B cell (primary cell): ENCODE measurements around the gene DDAH1. TPM values are rescaled to one million over a fixed set of nuclear protein-coding genes. Genes with fewer than 3 reads are reported as not detected.

Source experiments
- ATAC-seq: fragments of 200-7000 bp; cut with Tn5 transposase; one replicate; pipeline ENCODE4 v1.10.0; 2021; ENCODE audit warnings: low read depth, mild to moderate bottlenecking, moderate number of reproducible peaks, moderate library complexity
- CTCF ChIA-PET: fragments of 350-600 bp; sonication (Branson Sonifier 250); formaldehyde crosslinking; loops from one replicate; lab custom pipeline; 2021; ENCODE audit warnings: antibody characterized with exemption, inconsistent platforms; lab: Charles Lee
- POLR2A ChIA-PET: fragments of 350-600 bp; sonication (Branson Sonifier 250); formaldehyde crosslinking; loops from one replicate; lab custom pipeline; 2021; ENCODE audit warnings: antibody characterized with exemption; lab: Charles Lee
- DNase-seq: peaks from one replicate; pipeline ENCODE4 v3.0.0; 2013
- H2AFZ ChIP-seq: 2 replicates; pipeline ENCODE4 v1.6.1; 2012; ENCODE audit warnings: mild to moderate bottlenecking, low read depth, low read length; ENCODE audit not compliant: insufficient read depth, poor library complexity, severe bottlenecking
- H3K27ac ChIP-seq, 2 donors: 1 replicate in 1 of 2; 2 replicates in 1 of 2; pipeline ENCODE4 v1.5.1; 2012 to 2013; ENCODE audit warnings: low read length in 2 of 2, mild to moderate bottlenecking in 2 of 2, moderate library complexity in 1 of 2
- H3K27me3 ChIP-seq, 4 experiments: fragments of 200-600 bp in 1 of 4; sonication (generic) in 1 of 4; replicated peaks in 1 of 4; 1 replicate in 2 of 4; 2 replicates in 2 of 4; pipeline versions ENCODE4 v1.6.1 to v1.7.0; 2013 to 2016; ENCODE audit warnings: low read length in 3 of 4, mild to moderate bottlenecking in 2 of 4, mixed read lengths in 1 of 4, moderate library complexity in 1 of 4; ENCODE audit not compliant: insufficient read depth in 4 of 4, control insufficient read depth in 3 of 4; ENCODE audit errors: control extremely low read depth in 1 of 4
- H3K36me3 ChIP-seq, 2 experiments: replicated peaks in 1 of 2; 1 replicate in 1 of 2; 2 replicates in 1 of 2; pipeline versions ENCODE4 v1.6.1 to v1.7.1; 2013; ENCODE audit warnings: low read length in 1 of 2; ENCODE audit not compliant: insufficient read depth in 2 of 2, control insufficient read depth in 1 of 2; ENCODE audit errors: control extremely low read depth in 1 of 2, extremely low read depth in 1 of 2
- H3K4me1 ChIP-seq, 2 donors: fragments of 200-600 bp in 1 of 2; sonication (generic) in 1 of 2; 1 replicate in 1 of 2; 2 replicates in 1 of 2; pipeline versions ENCODE4 v1.5.1 to v1.6.1; 2013 to 2017; ENCODE audit warnings: low read length in 2 of 2; ENCODE audit not compliant: control insufficient read depth in 2 of 2, insufficient read depth in 2 of 2
- H3K4me2 ChIP-seq: replicated peaks from 2 replicates; pipeline ENCODE3; 2012; ENCODE audit warnings: mild to moderate bottlenecking, low read depth, low read length; ENCODE audit not compliant: poor library complexity, severe bottlenecking
- H3K4me3 ChIP-seq, 5 experiments: fragments of 200-600 bp in 1 of 5; sonication (generic) in 1 of 5; 1 replicate in 3 of 5; 2 replicates in 2 of 5; pipeline versions ENCODE4 v1.5.1 to v1.7.0; 2011 to 2016; ENCODE audit warnings: low read length in 4 of 5, mild to moderate bottlenecking in 4 of 5, low read depth in 2 of 5, control low read depth in 1 of 5, moderate library complexity in 1 of 5; ENCODE audit not compliant: insufficient read depth in 1 of 5; ENCODE audit errors: control extremely low read depth in 1 of 5, extremely low read depth in 1 of 5
- H3K79me2 ChIP-seq: fragments of 200-600 bp; sonication (generic); one replicate; pipeline ENCODE4 v1.6.0; 2016; ENCODE audit warnings: low read length; ENCODE audit not compliant: control insufficient read depth, insufficient read depth
- H3K9ac ChIP-seq: fragments of 200-600 bp; sonication (generic); 2 replicates; pipeline ENCODE4 v1.6.1; 2017; ENCODE audit warnings: mild to moderate bottlenecking, low read length, moderate library complexity
- H3K9me3 ChIP-seq, 3 donors: one replicate each; pipeline versions ENCODE4 v1.6.1 to v1.7.1; 2013; ENCODE audit warnings: low read length in 2 of 3; ENCODE audit not compliant: control insufficient read depth in 2 of 3, insufficient read depth in 1 of 3; ENCODE audit errors: control extremely low read depth in 1 of 3
- H4K20me1 ChIP-seq: 2 replicates; pipeline ENCODE4 v1.6.0; 2012; ENCODE audit warnings: mild to moderate bottlenecking, low read length; ENCODE audit not compliant: insufficient read depth, control insufficient read depth, poor library complexity, severe bottlenecking
- H3K27ac Mint-ChIP-seq: one replicate; pipeline ENCODE4 v1.8.0; 2021; ENCODE audit warnings: mixed read lengths
- H3K27me3 Mint-ChIP-seq: one replicate; pipeline ENCODE4 v1.8.0; 2021; ENCODE audit warnings: mixed read lengths
- H3K4me1 Mint-ChIP-seq: one replicate; pipeline ENCODE4 v1.8.0; 2021; ENCODE audit warnings: mixed read lengths
- H3K4me3 Mint-ChIP-seq: one replicate; pipeline ENCODE4 v1.8.0; 2021; ENCODE audit warnings: mixed read lengths
- H3K9me3 Mint-ChIP-seq: one replicate; pipeline ENCODE4 v1.8.0; 2022; ENCODE audit warnings: mixed read lengths; ENCODE audit not compliant: insufficient read depth
- EZH2 ChIP-seq: IDR thresholded peaks from 2 replicates; pipeline ENCODE4 v1.6.1; 2012; ENCODE audit warnings: borderline replicate concordance, low read depth, mild to moderate bottlenecking, moderate library complexity, low read length; ENCODE audit not compliant: insufficient read depth, poor library complexity, severe bottlenecking
- WGBS: methylation state at CpG from one replicate; pipeline ENCODE4 v1.1.5; 2013; ENCODE audit warnings: missing lambda C conversion rate; ENCODE audit not compliant: insufficient coverage; 5-methylcytosine and 5-hydroxymethylcytosine counted together
- intact Hi-C: fragments of 100-400 bp; cut with micrococcal nuclease; formaldehyde crosslinking; loops from one replicate; pipeline ENCODE4 v1.10.0; 2022
- polyA plus RNA-seq: library from polyadenylated mRNA; depleted of rRNA; stranded (reverse); fragments of >200 nt; gene quantifications from 2 replicates; pipeline ENCODE4 v1.2.3, GENCODE V29; 2012
- total RNA-seq, 2 donors: library from RNA; stranded (reverse); fragments of 120-200 nt in 1 of 2; gene quantifications; 1 replicate in 1 of 2; 2 replicates in 1 of 2; pipeline versions ENCODE4 v1.2.3 to v1.2.4, GENCODE V29; 2013 to 2022
- TF ChIP-seq, protein P1 (sequence below): fragments of 200-600 bp; IDR thresholded peaks from one replicate; pipeline ENCODE4 v1.8.0; 2022; ENCODE audit warnings: antibody characterized with exemption, mild to moderate bottlenecking

Gene DDAH1
- total and polyA plus RNA-seq, 2 donors (not counting 1 experiment from before 2014, with no cell fraction given) = 0.04 TPM; not detected in 1

DNA sequence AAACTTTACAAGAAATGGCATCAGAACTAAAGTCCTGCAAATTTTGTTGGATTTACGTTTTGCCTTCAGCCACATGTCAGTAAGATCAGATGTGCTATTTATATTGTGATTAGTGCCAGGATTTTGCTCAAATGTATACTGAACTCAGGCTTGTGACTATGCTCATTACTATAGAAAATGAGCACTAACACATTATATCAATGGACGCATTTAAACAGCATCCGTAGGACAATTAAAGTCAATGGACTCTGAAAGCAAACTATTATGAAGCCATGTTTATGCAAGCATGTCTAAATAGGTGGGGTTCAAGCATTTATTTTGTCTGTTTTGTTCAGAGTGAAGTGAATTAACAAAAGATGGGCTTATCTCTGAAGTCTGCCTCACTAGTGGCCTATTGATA is 20.6 kb upstream of the DDAH1 start:
- Histone ChIP-seq H3K4me3 (no peak overlapping the region), H3K4me2 (no peak overlapping the region), H3K27ac (no peak overlapping the region), H3K4me1 (no peaks in the 10 kb centered on the region), H2AFZ (no peak overlapping the region), H3K79me2 (no peaks in the 10 kb centered on the region), H4K20me1 (no peaks in the 10 kb centered on the region), H3K27me3 (peaks cover 0 to 5% (median 0%) of the 10 kb centered on the region in 4 experiments), H3K36me3 (no peaks in the 10 kb centered on the region), H3K9me3 (no peaks in the 10 kb centered on the region), H3K9ac (no peak overlapping the region)
- Mint-ChIP-seq H3K27me3 (peaks cover 31% of the 10 kb centered on the region), H3K4me1 (no peaks in the 10 kb centered on the region), H3K4me3 (no peak overlapping the region), H3K27ac (no peak overlapping the region), H3K9me3 (no peaks in the 10 kb centered on the region)
- WGBS = no CpG with 5 or more reads among the region's 3 CpGs
- DNase-seq = no peak
- no peak for TF ChIP-seq EZH2
- TF ChIP-seq, protein P1, sequence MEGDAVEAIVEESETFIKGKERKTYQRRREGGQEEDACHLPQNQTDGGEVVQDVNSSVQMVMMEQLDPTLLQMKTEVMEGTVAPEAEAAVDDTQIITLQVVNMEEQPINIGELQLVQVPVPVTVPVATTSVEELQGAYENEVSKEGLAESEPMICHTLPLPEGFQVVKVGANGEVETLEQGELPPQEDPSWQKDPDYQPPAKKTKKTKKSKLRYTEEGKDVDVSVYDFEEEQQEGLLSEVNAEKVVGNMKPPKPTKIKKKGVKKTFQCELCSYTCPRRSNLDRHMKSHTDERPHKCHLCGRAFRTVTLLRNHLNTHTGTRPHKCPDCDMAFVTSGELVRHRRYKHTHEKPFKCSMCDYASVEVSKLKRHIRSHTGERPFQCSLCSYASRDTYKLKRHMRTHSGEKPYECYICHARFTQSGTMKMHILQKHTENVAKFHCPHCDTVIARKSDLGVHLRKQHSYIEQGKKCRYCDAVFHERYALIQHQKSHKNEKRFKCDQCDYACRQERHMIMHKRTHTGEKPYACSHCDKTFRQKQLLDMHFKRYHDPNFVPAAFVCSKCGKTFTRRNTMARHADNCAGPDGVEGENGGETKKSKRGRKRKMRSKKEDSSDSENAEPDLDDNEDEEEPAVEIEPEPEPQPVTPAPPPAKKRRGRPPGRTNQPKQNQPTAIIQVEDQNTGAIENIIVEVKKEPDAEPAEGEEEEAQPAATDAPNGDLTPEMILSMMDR = no peak
- CTCF ChIA-PET = no interaction called here
- POLR2A ChIA-PET = no interaction called here
- intact Hi-C loops = no loop called here
- ATAC-seq = no peak

DNA sequence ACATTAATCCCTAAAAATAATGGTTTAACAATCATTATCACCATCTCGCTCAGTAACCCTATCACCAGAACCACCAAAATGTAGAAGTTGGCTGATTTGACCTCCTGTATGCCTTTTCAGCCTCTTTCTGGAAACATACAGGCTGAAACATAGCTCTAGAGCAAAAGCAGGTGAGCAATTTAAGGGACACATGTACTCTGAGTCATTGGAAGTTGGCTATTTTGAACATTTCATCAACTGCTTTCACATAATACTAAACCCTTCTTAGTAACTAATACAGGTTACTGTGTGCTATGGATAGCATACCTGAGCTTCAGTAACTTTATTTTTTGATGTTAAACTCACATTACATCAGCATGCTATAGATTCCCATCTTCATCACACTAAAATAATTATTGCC is 19.8 kb upstream of the DDAH1 start:
- TF ChIP-seq EZH2 = no peak
- TF ChIP-seq, protein P1 = no peak
- CTCF ChIA-PET = no interaction called here
- Histone ChIP-seq H3K27me3 (peaks cover 0 to 5% (median 0%) of the 10 kb centered on the region in 4 experiments), H3K9me3 (no peaks in the 10 kb centered on the region), H3K36me3 (no peaks in the 10 kb centered on the region), H3K27ac (no peak overlapping the region), H4K20me1 (no peaks in the 10 kb centered on the region), H3K4me1 (no peaks in the 10 kb centered on the region), H3K79me2 (no peaks in the 10 kb centered on the region), H3K4me3 (no peak overlapping the region), H2AFZ (no peak overlapping the region), H3K4me2 (no peak overlapping the region), H3K9ac (no peak overlapping the region)
- Mint-ChIP-seq H3K4me1 (no peaks in the 10 kb centered on the region), H3K27me3 (peaks cover 31% of the 10 kb centered on the region), H3K9me3 (no peaks in the 10 kb centered on the region), H3K27ac (no peak overlapping the region), H3K4me3 (no peak overlapping the region)
- DNase-seq (no peak), ATAC-seq (no peak)
- WGBS = 100% methylated on average over 1 of the region's 1 CpG
- intact Hi-C loops = no loop called here
- POLR2A ChIA-PET = no interaction called here
